Adrenal gland (tissue), 12 donors: ENCODE results near the gene ITIH3. TPM values are rescaled to one million over a fixed set of nuclear protein-coding genes. Genes with fewer than 3 reads are reported as not detected.

Experiments
- DNase-seq, 7 donors: peaks; one replicate each; pipeline ENCODE4 v3.0.0-alpha.2; 2019 to 2020
- H3K27ac ChIP-seq, 5 donors: fragments of 200-600 bp; sonication (generic) in 4 of 5; 1 replicate in 3 of 5; 2 replicates in 2 of 5; pipeline versions ENCODE4 v1.5.1 to v1.8.0; 2016 to 2020; ENCODE audit warnings: mild to moderate bottlenecking in 1 of 5
- H3K27me3 ChIP-seq: fragments of 200-600 bp; 2 replicates; pipeline ENCODE4 v1.8.0; 2021
- H3K36me3 ChIP-seq, 2 donors: fragments of 200-600 bp; replicated peaks in 1 of 2; 1 replicate in 1 of 2; 2 replicates in 1 of 2; pipeline versions ENCODE4 v1.5.1 to v1.8.0; 2018 to 2022
- H3K4me1 ChIP-seq, 2 donors: fragments of 200-600 bp; replicated peaks in 1 of 2; 1 replicate in 1 of 2; 2 replicates in 1 of 2; pipeline versions ENCODE4 v1.5.1 to v1.8.0; 2018 to 2021
- H3K4me3 ChIP-seq, 4 donors: fragments of 200-600 bp; sonication (generic) in 3 of 4; one replicate each; pipeline ENCODE4 v1.5.1; 2016 to 2018
- H3K9me3 ChIP-seq, 3 donors: fragments of 200-600 bp; sonication (generic) in 1 of 3; replicated peaks in 1 of 3; 1 replicate in 2 of 3; 2 replicates in 1 of 3; pipeline versions ENCODE4 v1.5.1 to v1.8.0; 2016 to 2021
- CTCF ChIP-seq, 6 experiments: fragments of 450-650 bp in 4 of 6; fragments of 200-600 bp in 2 of 6; sonication (generic) in 1 of 6; IDR thresholded peaks; 1 replicate in 5 of 6; 2 replicates in 1 of 6; pipeline versions ENCODE4 v1.5.1 to v1.8.0; 2016 to 2021; ENCODE audit warnings: antibody characterized with exemption in 6 of 6, mild to moderate bottlenecking in 2 of 6, moderate library complexity in 1 of 6
- POLR2A ChIP-seq, 2 donors: fragments of 450-650 bp; IDR thresholded peaks; one replicate each; pipeline ENCODE4 v1.6.1; 2017; ENCODE audit warnings: antibody characterized with exemption in 2 of 2, mild to moderate bottlenecking in 2 of 2, moderate library complexity in 1 of 2
- WGBS, 4 donors: extraction: QIAGEN DNeasy Blood & Tissue Kit in 2 of 4; methylation state at CpG; one replicate each; pipeline versions ENCODE4 v1.1.5 to v1.1.7; 2013 to 2017; 5-methylcytosine and 5-hydroxymethylcytosine counted together
- intact Hi-C, 2 donors: fragments of 100-400 bp; cut with DNase I; formaldehyde crosslinking; loops; one replicate each; pipeline versions ENCODE4 v1.14.1 to v1.15.0; 2022 to 2023
- polyA plus RNA-seq, 3 donors: library from polyadenylated mRNA; stranded (reverse); fragments of 200-250 nt in 2 of 3; fragments of 350-450 nt in 1 of 3; fragmentation: Illumina TruSeq in 1 of 3; extraction: RNeasy Lipid Tissue Mini Kit (QIAGEN cat#74804) in 1 of 3; gene quantifications; one replicate each; pipeline ENCODE4 v1.2.3, GENCODE V29; 2013 to 2014
- total RNA-seq, 9 donors: library from RNA; depleted of rRNA in 4 of 9; stranded (reverse); fragments of >200 nt in 4 of 9; fragments of 120-200 nt in 1 of 9; fragmentation: NEBNext Ultra II Directional in 1 of 9; extraction: Animal tissue kit (Norgen Biotek cat#: 25700) in 1 of 9; gene quantifications; one replicate each; pipeline versions ENCODE4 v1.1.0 to v1.2.4, GENCODE V29; 2013 to 2023
- donor health status: healthy with polysubstance abuse.
- donor health status: Bipolar disorder and iron deficiency.
- donor health status: DM: yes; HTN: yes; CAD: no.
- donor health status: DM: no; HTN: no; CAD: no.
- donor health status: DM: no; HTN: no; CAD: no.
- donor health status: DM: yes; HTN: yes; CAD: no.

ITIH3 gene
- total and polyA plus RNA-seq, 12 donors: 0.18 to 31.7 (median 3.2) TPM

GRCh38 chr3:52786330-52787215, 8.0 kb upstream of the ITIH3 start:
- no peak for DNase-seq
- intact Hi-C loops: no loop called here
- Histone ChIP-seq H3K27ac (no peak overlapping the region), H3K9me3 (no peaks in the 10 kb centered on the region), H3K4me3 (no peak overlapping the region), H3K4me1 (no peaks in the 10 kb centered on the region), H3K27me3 (no peaks in the 10 kb centered on the region), H3K36me3 (no peaks in the 10 kb centered on the region)
- 85 to 88% (median 87%) methylated on average over 12 to 19 of the region's 19 CpGs for WGBS, 4 donors
- TF ChIP-seq CTCF (IDR thresholded peaks at IDR 0.05) (no peak), POLR2A (IDR thresholded peaks at IDR 0.05) (no peak)

GRCh38 chr3:52787246-52787645, 7.3 kb upstream of the ITIH3 start:
- H3K27ac ChIP-seq: no peak overlapping the region
- H3K4me1 ChIP-seq: no peaks in the 10 kb centered on the region
- TF ChIP-seq POLR2A (IDR thresholded peaks at IDR 0.05) (no peak), CTCF (IDR thresholded peaks at IDR 0.05) (no peak)
- WGBS, 4 donors: 88 to 92% (median 89%) methylated on average over 9 to 11 of the region's 11 CpGs
- intact Hi-C loops: no loop called here
- DNase-seq: no peak
- no peaks in the 10 kb centered on the region for H3K9me3 ChIP-seq
- H3K27me3 ChIP-seq: no peaks in the 10 kb centered on the region
- H3K4me3 ChIP-seq: no peak overlapping the region
- H3K36me3 ChIP-seq: no peaks in the 10 kb centered on the region

- Histone ChIP-seq H3K36me3 (no peaks in the 10 kb centered on the region), H3K9me3 (no peaks in the 10 kb centered on the region), H3K27ac (no peak overlapping the region), H3K4me3 (no peak overlapping the region), H3K27me3 (no peaks in the 10 kb centered on the region), H3K4me1 (no peaks in the 10 kb centered on the region)
- intact Hi-C loops: no loop called here
- DNase-seq: peak in 6 of 7 donors; percentile 35 to 73 (median 56)
- WGBS, 4 donors: 34 to 78% (median 61%) methylated on average over 11 to 17 of the region's 17 CpGs
- TF ChIP-seq CTCF (IDR thresholded peaks at IDR 0.05) (no peak), POLR2A (IDR thresholded peaks at IDR 0.05) (no peak)
Measured at GRCh38 chr3:52787672-52788625, 6.6 kb upstream of the ITIH3 start.
